K562 (cell line): Measurements from ENCODE around the gene SLC22A23. TPM values are rescaled to one million over a fixed set of nuclear protein-coding genes. Genes with fewer than 3 reads are reported as not detected.

ENCODE experiments used
- ATAC-seq: fragments of 200-7000 bp; cut with Tn5 transposase; 3 replicates; pipeline ENCODE4 v1.9.1; 2020; ENCODE audit warnings: moderate library complexity
- BruUV-seq: library from RNA; stranded (reverse); fragments of 400-500 nt; replicated peaks from 2 replicates; lab custom pipeline; 2021; lab: Mats Ljungman, UMichigan
- CTCF ChIA-PET: fragments of 300-600 bp; formaldehyde crosslinking; extraction: SDS; loops from one replicate; lab custom pipeline; 2021; ENCODE audit warnings: low intra/inter-chr PET ratio; lab: Yijun Ruan, JAX
- POLR2A ChIA-PET: fragments of 300-600, 350-650 bp; sonication (Branson Sonifier 250); formaldehyde crosslinking; extraction: SDS; loops from one replicate; lab custom pipeline; 2021; ENCODE audit warnings: antibody characterized with exemption, inconsistent platforms; lab: Yijun Ruan, JAX
- DNase-seq, 4 experiments: peaks; one replicate each; pipeline versions ENCODE4 v3.0.0 to v3.0.0-alpha.2; 2011 to 2018; ENCODE audit warnings: low spot score in 3 of 4, mixed read lengths in 3 of 4; ENCODE audit errors: extremely low read depth in 1 of 4
- FAIRE-seq: peaks from 2 replicates; lab custom pipeline; 2011; peaks lifted over from hg19 to GRCh38; lab: Jason Lieb, UNC
- H2AFZ ChIP-seq: 2 replicates; pipeline ENCODE4 v1.6.0; 2011; ENCODE audit warnings: low read depth, low read length, control low read depth, inconsistent platforms
- H3K27ac ChIP-seq: fragments of 200-600 bp; 3 replicates; pipeline ENCODE4 v1.8.0; 2011; ENCODE audit warnings: low read depth, mild to moderate bottlenecking, control low read depth, inconsistent platforms, low read length, moderate library complexity, mixed read lengths; ENCODE audit errors: extremely low read depth
- H3K27me3 ChIP-seq, 2 experiments: fragments of 300-600 bp in 1 of 2; 2 replicates in 1 of 2; 3 replicates in 1 of 2; pipeline versions ENCODE4 v1.6.0 to v1.8.0; 2011; ENCODE audit warnings: inconsistent platforms in 2 of 2, low read length in 2 of 2, mild to moderate bottlenecking in 1 of 2, mixed read lengths in 1 of 2, moderate library complexity in 1 of 2; ENCODE audit not compliant: control insufficient read depth in 2 of 2, insufficient read depth in 2 of 2
- H3K36me3 ChIP-seq: fragments of 300-600 bp; 3 replicates; pipeline ENCODE4 v1.8.0; 2011; ENCODE audit warnings: mild to moderate bottlenecking, low read length, inconsistent platforms; ENCODE audit not compliant: control insufficient read depth, insufficient read depth
- H3K4me1 ChIP-seq, 2 experiments: fragments of 200-600 bp in 1 of 2; replicated peaks in 1 of 2; 2 replicates in 1 of 2; 3 replicates in 1 of 2; pipeline versions ENCODE4 v1.5.1 to v1.8.0; 2011; ENCODE audit warnings: inconsistent platforms in 2 of 2, low read length in 2 of 2, mild to moderate bottlenecking in 1 of 2, mixed read lengths in 1 of 2, moderate library complexity in 1 of 2; ENCODE audit not compliant: control insufficient read depth in 2 of 2, insufficient read depth in 2 of 2
- H3K4me2 ChIP-seq: 2 replicates; pipeline ENCODE4 v1.6.1; 2011; ENCODE audit warnings: low read length, control low read depth, inconsistent platforms, mixed read lengths; ENCODE audit not compliant: insufficient read depth
- H3K4me3 ChIP-seq: fragments of 200-600 bp; sonication (generic), shearing (Covaris generic); 2 replicates; pipeline ENCODE4 v1.5.1; 2016; ENCODE audit warnings: control low read depth, inconsistent platforms
- H3K79me2 ChIP-seq: fragments of 200-600 bp; 3 replicates; pipeline ENCODE4 v1.8.0; 2011; ENCODE audit warnings: low read length, inconsistent platforms; ENCODE audit not compliant: control insufficient read depth, insufficient read depth
- H3K9ac ChIP-seq, 2 experiments: 2 replicates each; pipeline versions ENCODE4 v1.6.0 to v1.6.1; 2011; ENCODE audit warnings: low read depth in 2 of 2, low read length in 2 of 2, control low read depth in 1 of 2, inconsistent platforms in 1 of 2, mild to moderate bottlenecking in 1 of 2, mixed read lengths in 1 of 2; ENCODE audit not compliant: insufficient read depth in 1 of 2
- H3K9me1 ChIP-seq: one replicate; pipeline ENCODE4 v1.6.0; 2011; ENCODE audit warnings: inconsistent platforms, mild to moderate bottlenecking, low read length, moderate library complexity; ENCODE audit not compliant: control insufficient read depth, insufficient read depth
- H3K9me3 ChIP-seq: replicated peaks from 2 replicates; pipeline ENCODE4 v1.5.1; 2011; ENCODE audit warnings: low read depth, low read length, inconsistent platforms; ENCODE audit not compliant: control insufficient read depth, insufficient read depth
- H4K20me1 ChIP-seq: replicated peaks from 2 replicates; pipeline ENCODE4 v1.6.1; 2011; ENCODE audit warnings: low read length, inconsistent platforms, mixed read lengths; ENCODE audit not compliant: control insufficient read depth, insufficient read depth
- ARHGAP35 ChIP-seq: fragments of 450-650 bp; IDR thresholded peaks from 2 replicates; pipeline ENCODE4 v1.6.1; 2018; ENCODE audit not compliant: partially characterized antibody
- FIP1L1 ChIP-seq: fragments of 200-400 bp; formaldehyde crosslinking; IDR thresholded peaks from 2 replicates; pipeline ENCODE4 v1.6.1; 2018; ENCODE audit warnings: mild to moderate bottlenecking, low read depth, low read length; ENCODE audit not compliant: poor library complexity, severe bottlenecking
- MEIS2 ChIP-seq: fragments of 450-650 bp; IDR thresholded peaks from 2 replicates; pipeline ENCODE4 v1.6.1; 2014; ENCODE audit warnings: mild to moderate bottlenecking; ENCODE audit not compliant: partially characterized antibody
- WGBS: fragments of 100-300 bp; shearing (Covaris generic); methylation state at CpG from one replicate; pipeline ENCODE4 v1.1.6; 2016; ENCODE audit warnings: low coverage, mixed read lengths; ENCODE audit not compliant: insufficient coverage; ENCODE audit errors: missing lambda C conversion rate; 5-methylcytosine and 5-hydroxymethylcytosine counted together
- in situ Hi-C: fragments of 300-500 bp; cut with MboI; formaldehyde crosslinking; loops from 4 replicates; pipeline ENCODE4 v1.15.0; 2018; ENCODE audit warnings: inconsistent platforms, mixed read lengths
- intact Hi-C: fragments of 100-400 bp; cut with micrococcal nuclease; formaldehyde crosslinking; loops from 2 replicates; pipeline ENCODE4 v1.14.2; 2022
- polyA plus RNA-seq, 8 experiments: library from polyadenylated mRNA; depleted of rRNA in 4 of 8; stranded (reverse) in 5 of 8; unstranded in 3 of 8; fragments of >200 nt; fragmentation: Nextera tagmentation in 2 of 8; fragmentation: Illumina TruSeq in 1 of 8; extraction: Ambion mirVana in 2 of 8; extraction: Trizol in 1 of 8; gene quantifications; 2 replicates each; pipeline versions ENCODE4 v1.2.1 to v1.2.3, GENCODE V29; 2011 to 2014; ENCODE audit warnings: inconsistent platforms in 1 of 8, missing spikeins in 1 of 8
- total RNA-seq, 7 experiments: library from RNA; depleted of rRNA in 6 of 7; stranded (reverse); fragments of >200 nt in 6 of 7; fragmentation: Illumina TruSeq in 2 of 7; extraction: Trizol in 2 of 7; gene quantifications; 2 replicates each; pipeline versions ENCODE4 v1.2.1 to v1.2.3, GENCODE V29; 2011 to 2021; ENCODE audit warnings: low replicate concordance in 1 of 7
- TF ChIP-seq, protein P1 (sequence below), 2 experiments: IDR thresholded peaks in 1 of 2; conservative IDR thresholded peaks in 1 of 2; 2 replicates each; pipeline ENCODE4 v1.6.1; 2016; ENCODE audit warnings: low read depth in 2 of 2, mild to moderate bottlenecking in 1 of 2, missing compliant biosample characterization in 1 of 2, missing genetic modification characterization in 1 of 2, moderate library complexity in 1 of 2

The SLC22A23 gene
- total and polyA plus RNA-seq, 9 of the 15 experiments (the other 6 are each of a cell fraction or from before 2014, with no cell fraction given): 0.30 to 8.7 (median 2.5) TPM

DNA sequence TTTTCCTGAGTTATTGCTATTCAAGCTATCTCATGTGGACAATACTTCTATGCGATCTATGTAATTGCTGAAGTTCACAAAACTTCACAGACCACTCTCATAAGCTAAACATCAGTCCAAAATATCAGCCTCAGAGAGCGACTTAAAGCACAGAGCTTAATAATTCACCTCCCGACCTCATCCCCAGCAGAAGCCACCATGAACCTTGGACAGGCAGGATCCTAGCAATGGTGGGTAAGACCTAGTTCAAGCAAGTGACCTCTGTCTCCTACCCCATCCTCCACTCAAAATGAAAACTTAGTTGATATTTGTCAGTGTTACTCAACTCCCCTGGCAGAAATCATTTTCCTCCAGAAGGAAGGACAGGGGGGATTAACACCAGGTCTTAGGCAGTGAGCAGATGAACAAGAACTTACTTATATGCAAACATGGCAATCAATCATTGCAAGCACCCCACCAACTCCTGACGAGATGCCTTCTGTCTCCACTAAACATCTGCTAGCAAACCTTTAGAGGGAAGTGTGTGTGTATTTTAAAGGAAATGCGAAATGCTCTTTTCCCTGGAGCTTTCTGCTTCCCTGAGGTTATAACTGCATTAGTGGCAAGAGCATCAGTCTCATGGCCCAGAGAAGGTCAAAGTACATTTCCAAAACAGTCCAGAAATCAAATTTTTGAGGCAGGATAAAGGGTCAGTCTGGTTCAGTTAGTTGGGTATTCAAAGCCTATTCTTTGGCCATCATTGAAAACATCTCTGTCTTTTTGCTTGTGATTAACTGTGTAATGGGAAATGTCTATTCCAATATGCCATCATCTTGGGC is 90.0 kb downstream of the SLC22A23 start:
- intact Hi-C loops (no loop called here), in situ Hi-C loops (no loop called here)
- Histone ChIP-seq H3K9me1 (no peaks in the 10 kb centered on the region), H3K4me1 (peaks cover under 1 to 16% of the 10 kb centered on the region in 2 experiments; a peak in 3 of 5 replicates), H3K27me3 (no peaks in the 10 kb centered on the region), H4K20me1 (no peaks in the 10 kb centered on the region), H3K4me2 (no peak overlapping the region), H2AFZ (no peak overlapping the region), H3K27ac (no peak overlapping the region), H3K4me3 (no peak overlapping the region), H3K9me3 (no peaks in the 10 kb centered on the region)
- FAIRE-seq: no peak
- TF ChIP-seq, protein P1, sequence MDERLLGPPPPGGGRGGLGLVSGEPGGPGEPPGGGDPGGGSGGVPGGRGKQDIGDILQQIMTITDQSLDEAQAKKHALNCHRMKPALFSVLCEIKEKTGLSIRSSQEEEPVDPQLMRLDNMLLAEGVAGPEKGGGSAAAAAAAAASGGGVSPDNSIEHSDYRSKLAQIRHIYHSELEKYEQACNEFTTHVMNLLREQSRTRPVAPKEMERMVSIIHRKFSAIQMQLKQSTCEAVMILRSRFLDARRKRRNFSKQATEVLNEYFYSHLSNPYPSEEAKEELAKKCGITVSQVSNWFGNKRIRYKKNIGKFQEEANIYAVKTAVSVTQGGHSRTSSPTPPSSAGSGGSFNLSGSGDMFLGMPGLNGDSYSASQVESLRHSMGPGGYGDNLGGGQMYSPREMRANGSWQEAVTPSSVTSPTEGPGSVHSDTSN (CRISPR knock-in tag; IDR thresholded peaks at IDR 0.05; ENCODE audit: low read depth): no peak
- TF ChIP-seq, protein P1 (tag; conservative IDR thresholded peaks at IDR 0.05; ENCODE audit: low read depth): 0 out of 2 replicates have a peak, but pooled peaks have one; percentile 37
- TF ChIP-seq ARHGAP35: no peak
- TF ChIP-seq MEIS2: peak; percentile 23
- TF ChIP-seq FIP1L1: no peak
- TF ChIP-seq, all 486 proteins: peak for 2
- CTCF ChIA-PET: no interaction called here
- 35% methylated on average over 5 of the region's 5 CpGs for WGBS
- no peak overlapping the region for H3K9ac ChIP-seq
- POLR2A ChIA-PET: interaction anchor here (0.6 to 1.2 kb wide), 4 partner anchors 8 to 260 kb away, joined by 3 to 4 read pairs (median 4); no protein-coding TSS in a partner anchor
- BruUV-seq: no TSS peak
- no peaks in the 10 kb centered on the region for H3K79me2 ChIP-seq
- ATAC-seq: no peak
- no peaks in the 10 kb centered on the region for H3K36me3 ChIP-seq
- DNase-seq: no peak
